Peyer's patch (tissue), 4 donors: ENCODE data around the gene YPEL4.

Experiments
- POLR2A ChIP-seq, 2 donors: fragments of 450-650 bp; IDR thresholded peaks; one replicate each; pipeline ENCODE4 v1.5.1; 2017; ENCODE audit warnings: antibody characterized with exemption in 2 of 2, mild to moderate bottlenecking in 2 of 2, moderate library complexity in 2 of 2
- TF ChIP-seq, protein P1 (sequence below), 6 experiments: fragments of 450-650 bp in 4 of 6; fragments of 200-600 bp in 2 of 6; sonication (generic) in 1 of 6; IDR thresholded peaks; one replicate each; pipeline ENCODE4 v1.5.1; 2017 to 2019; ENCODE audit warnings: antibody characterized with exemption in 6 of 6, mild to moderate bottlenecking in 3 of 6, moderate library complexity in 1 of 6

DNA sequence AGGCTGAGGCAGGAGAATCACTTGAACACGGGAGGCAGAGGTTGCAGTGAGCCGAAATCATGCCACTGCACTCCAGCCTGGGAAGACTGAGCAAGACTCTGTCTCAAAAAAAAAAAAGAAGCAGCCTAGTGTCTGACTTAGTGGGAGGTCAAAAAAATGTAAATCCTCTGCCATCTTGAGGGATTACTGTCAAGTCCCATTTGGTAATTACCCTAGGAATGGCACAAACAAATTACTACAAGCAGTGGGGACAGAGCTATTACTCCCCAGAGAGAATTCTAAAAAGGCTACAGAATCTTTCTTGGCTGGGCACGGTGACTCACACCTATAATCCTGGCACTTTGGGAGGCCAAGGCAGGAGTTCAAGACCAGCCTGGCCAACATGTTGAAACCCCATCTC is 48.4 kb downstream of the YPEL4 start:
- TF ChIP-seq, protein P1, sequence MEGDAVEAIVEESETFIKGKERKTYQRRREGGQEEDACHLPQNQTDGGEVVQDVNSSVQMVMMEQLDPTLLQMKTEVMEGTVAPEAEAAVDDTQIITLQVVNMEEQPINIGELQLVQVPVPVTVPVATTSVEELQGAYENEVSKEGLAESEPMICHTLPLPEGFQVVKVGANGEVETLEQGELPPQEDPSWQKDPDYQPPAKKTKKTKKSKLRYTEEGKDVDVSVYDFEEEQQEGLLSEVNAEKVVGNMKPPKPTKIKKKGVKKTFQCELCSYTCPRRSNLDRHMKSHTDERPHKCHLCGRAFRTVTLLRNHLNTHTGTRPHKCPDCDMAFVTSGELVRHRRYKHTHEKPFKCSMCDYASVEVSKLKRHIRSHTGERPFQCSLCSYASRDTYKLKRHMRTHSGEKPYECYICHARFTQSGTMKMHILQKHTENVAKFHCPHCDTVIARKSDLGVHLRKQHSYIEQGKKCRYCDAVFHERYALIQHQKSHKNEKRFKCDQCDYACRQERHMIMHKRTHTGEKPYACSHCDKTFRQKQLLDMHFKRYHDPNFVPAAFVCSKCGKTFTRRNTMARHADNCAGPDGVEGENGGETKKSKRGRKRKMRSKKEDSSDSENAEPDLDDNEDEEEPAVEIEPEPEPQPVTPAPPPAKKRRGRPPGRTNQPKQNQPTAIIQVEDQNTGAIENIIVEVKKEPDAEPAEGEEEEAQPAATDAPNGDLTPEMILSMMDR (IDR thresholded peaks at IDR 0.05): no peak
- TF ChIP-seq POLR2A (IDR thresholded peaks at IDR 0.05): no peak
